GM19240 (cell line): ENCODE measurements around the gene HSF2BP.
"Not testable (repeated sequence)": the region's sequence is repeated elsewhere in the genome, so short reads cannot be mapped to it uniquely, and the experiment has no call there.

Experiments used
- DNase-seq: peaks from one replicate; pipeline ENCODE4 v3.0.0; 2011; ENCODE audit warnings: low spot score; ENCODE audit not compliant: insufficient read length

Gene HSF2BP

GRCh38 chr21:43598416-43599120, 60.7 kb downstream of the HSF2BP start:
- DNase-seq: no peak

- no peak for DNase-seq
These were observed 61.6 kb downstream of the HSF2BP start for GRCh38 chr21:43597540-43598250.

GRCh38 chr21:43597052-43597451, 62.2 kb downstream of the HSF2BP start:
- no peak for DNase-seq

GRCh38 chr21:43596616-43597015, 62.7 kb downstream of the HSF2BP start:
- DNase-seq: no peak

- DNase-seq: not testable (repeated sequence)
These were observed 63.5 kb downstream of the HSF2BP start for GRCh38 chr21:43595769-43596168.

- no peak for DNase-seq
These were observed 66.2 kb downstream of the HSF2BP start for GRCh38 chr21:43593078-43593477.

GRCh38 chr21:43591571-43591970, 67.7 kb downstream of the HSF2BP start:
- no peak for DNase-seq

- DNase-seq: no peak
These were observed 69.1 kb downstream of the HSF2BP start for GRCh38 chr21:43590194-43590593.

- DNase-seq: no peak
These were observed 70.3 kb downstream of the HSF2BP start for GRCh38 chr21:43588957-43589356.

- no peak for DNase-seq
These were observed 73.3 kb downstream of the HSF2BP start for GRCh38 chr21:43585924-43586413.

GRCh38 chr21:43585514-43585913, 73.8 kb downstream of the HSF2BP start:
- no peak for DNase-seq

GRCh38 chr21:43581453-43581852, 77.8 kb downstream of the HSF2BP start:
- DNase-seq: no peak

- DNase-seq: no peak
These were observed 80.5 kb downstream of the HSF2BP start for GRCh38 chr21:43578677-43579303.

- DNase-seq: no peak
These were observed 83.8 kb downstream of the HSF2BP start for GRCh38 chr21:43575473-43575844.

GRCh38 chr21:43574741-43575472, 84.4 kb downstream of the HSF2BP start:
- DNase-seq: no peak

GRCh38 chr21:43573921-43574320, 85.4 kb downstream of the HSF2BP start:
- DNase-seq: no peak

- DNase-seq: no peak
These were observed 86.8 kb downstream of the HSF2BP start for GRCh38 chr21:43572446-43572845.

GRCh38 chr21:43571976-43572375, 87.3 kb downstream of the HSF2BP start:
- DNase-seq: no peak

- not testable (repeated sequence) for DNase-seq
These were observed 89.1 kb downstream of the HSF2BP start for GRCh38 chr21:43570195-43570594.

- not testable (repeated sequence) for DNase-seq
These were observed 96.8 kb downstream of the HSF2BP start for GRCh38 chr21:43562451-43562850.

- not testable (repeated sequence) for DNase-seq
These were observed 118.7 kb downstream of the HSF2BP start for GRCh38 chr21:43540561-43540960.
